ENCODE results near the gene SUGP2. TPM values are rescaled to one million over a fixed set of nuclear protein-coding genes. Genes with fewer than 3 reads are reported as not detected.

The SUGP2 gene
- total RNA-seq, 1 donor from 2014 or later: 72.6 TPM

GRCh38 chr19:18941628-18942354 is 91.5 kb downstream of the SUGP2 start:
- intact Hi-C loops (cut with DNase I): no loop called here
- Histone ChIP-seq H3K27me3 (ENCODE audit: low read depth) (no peaks in the 10 kb centered on the region), H3K36me3 (peaks cover 6% of the 10 kb centered on the region), H3K4me1 (peaks cover 14% of the 10 kb centered on the region), H3K27ac (no peak overlapping the region), H3K9me3 (no peaks in the 10 kb centered on the region), H3K4me3 (no peak overlapping the region)
- no peak for DNase-seq
- ATAC-seq: no peak
- no peak for TF ChIP-seq CTCF (IDR thresholded peaks at IDR 0.05)

Other genes starting within 250 kb of the SUGP2 start
- 2.3 TPM for gene COMP, start 242.2 kb downstream of the SUGP2 start, total RNA-seq
- gene UPF1, start 201.6 kb downstream of the SUGP2 start, total RNA-seq: 75.8 TPM
- gene CERS1, start 137.4 kb downstream of the SUGP2 start, total RNA-seq: not detected
- gene COPE, start 114.1 kb downstream of the SUGP2 start, total RNA-seq: 145 TPM
- 32.2 TPM for gene DDX49, start 113.8 kb downstream of the SUGP2 start, total RNA-seq
- 20.5 TPM for gene HOMER3, start 92.3 kb downstream of the SUGP2 start, total RNA-seq
- 20.2 TPM for gene ARMC6, start 86 bp upstream of the SUGP2 start, total RNA-seq
- gene SLC25A42, start 30.5 kb upstream of the SUGP2 start, total RNA-seq: 16.3 TPM
- 28.1 TPM for gene TMEM161A, start 105.0 kb upstream of the SUGP2 start, total RNA-seq
- gene MEF2B, start 136.7 kb upstream of the SUGP2 start, total RNA-seq: 2.7 TPM
- 29.4 TPM for gene BORCS8, start 158.6 kb upstream of the SUGP2 start, total RNA-seq
- gene RFXANK, start 158.7 kb upstream of the SUGP2 start, total RNA-seq: 67.0 TPM
- 12.9 TPM for gene NR2C2AP, start 169.9 kb upstream of the SUGP2 start, total RNA-seq
- gene NCAN, start 178.4 kb upstream of the SUGP2 start, total RNA-seq: not detected
- gene TM6SF2, start 239.8 kb upstream of the SUGP2 start, total RNA-seq: 0.65 TPM